Measurements from ENCODE around the gene C19orf67.
"Not testable (repeated sequence)": the region's sequence is repeated elsewhere in the genome, so short reads cannot be mapped to it uniquely, and the experiment has no call there.

Gene C19orf67

DNA sequence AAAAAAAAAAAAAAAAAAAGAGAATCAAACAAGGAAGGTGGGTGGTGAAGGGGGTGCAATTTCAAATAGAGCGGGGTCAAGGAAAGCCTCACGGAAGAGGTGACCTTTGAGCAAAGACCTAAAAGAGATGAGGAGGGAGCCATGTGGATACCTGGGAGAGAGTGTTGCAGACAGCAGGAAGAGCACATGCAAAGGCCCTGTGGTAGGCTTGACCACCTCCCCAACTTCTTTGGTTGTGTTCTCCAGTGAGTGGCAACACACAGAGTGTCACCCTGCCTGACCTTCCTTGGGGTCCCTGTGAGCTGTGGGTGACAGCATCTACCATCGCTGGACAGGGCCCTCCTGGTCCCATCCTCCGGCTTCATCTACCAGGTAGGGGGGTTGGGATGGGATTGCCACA lies 35.1 kb downstream of the C19orf67 start:
- Histone ChIP-seq H3K4me3 (ENCODE audit: low read depth, low read length) (no peak overlapping the region), H2AFZ (no peak overlapping the region), H3K79me2 (no peaks in the 10 kb centered on the region), H3K9me3 (ENCODE audit: control insufficient read depth, low read length) (no peaks in the 10 kb centered on the region), H3K9ac (no peak overlapping the region), H3K36me3 (ENCODE audit: control insufficient read depth, insufficient read depth, low read length) (no peaks in the 10 kb centered on the region), H3K4me2 (ENCODE audit: low read length) (no peak overlapping the region), H3K4me1 (no peaks in the 10 kb centered on the region), H3K27me3 (ENCODE audit: control insufficient read depth, insufficient read depth, low read length) (no peaks in the 10 kb centered on the region), H3K27ac (no peak overlapping the region)
- TF ChIP-seq, protein P1, sequence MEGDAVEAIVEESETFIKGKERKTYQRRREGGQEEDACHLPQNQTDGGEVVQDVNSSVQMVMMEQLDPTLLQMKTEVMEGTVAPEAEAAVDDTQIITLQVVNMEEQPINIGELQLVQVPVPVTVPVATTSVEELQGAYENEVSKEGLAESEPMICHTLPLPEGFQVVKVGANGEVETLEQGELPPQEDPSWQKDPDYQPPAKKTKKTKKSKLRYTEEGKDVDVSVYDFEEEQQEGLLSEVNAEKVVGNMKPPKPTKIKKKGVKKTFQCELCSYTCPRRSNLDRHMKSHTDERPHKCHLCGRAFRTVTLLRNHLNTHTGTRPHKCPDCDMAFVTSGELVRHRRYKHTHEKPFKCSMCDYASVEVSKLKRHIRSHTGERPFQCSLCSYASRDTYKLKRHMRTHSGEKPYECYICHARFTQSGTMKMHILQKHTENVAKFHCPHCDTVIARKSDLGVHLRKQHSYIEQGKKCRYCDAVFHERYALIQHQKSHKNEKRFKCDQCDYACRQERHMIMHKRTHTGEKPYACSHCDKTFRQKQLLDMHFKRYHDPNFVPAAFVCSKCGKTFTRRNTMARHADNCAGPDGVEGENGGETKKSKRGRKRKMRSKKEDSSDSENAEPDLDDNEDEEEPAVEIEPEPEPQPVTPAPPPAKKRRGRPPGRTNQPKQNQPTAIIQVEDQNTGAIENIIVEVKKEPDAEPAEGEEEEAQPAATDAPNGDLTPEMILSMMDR (IDR thresholded peaks at IDR 0.05) = no peak

DNA sequence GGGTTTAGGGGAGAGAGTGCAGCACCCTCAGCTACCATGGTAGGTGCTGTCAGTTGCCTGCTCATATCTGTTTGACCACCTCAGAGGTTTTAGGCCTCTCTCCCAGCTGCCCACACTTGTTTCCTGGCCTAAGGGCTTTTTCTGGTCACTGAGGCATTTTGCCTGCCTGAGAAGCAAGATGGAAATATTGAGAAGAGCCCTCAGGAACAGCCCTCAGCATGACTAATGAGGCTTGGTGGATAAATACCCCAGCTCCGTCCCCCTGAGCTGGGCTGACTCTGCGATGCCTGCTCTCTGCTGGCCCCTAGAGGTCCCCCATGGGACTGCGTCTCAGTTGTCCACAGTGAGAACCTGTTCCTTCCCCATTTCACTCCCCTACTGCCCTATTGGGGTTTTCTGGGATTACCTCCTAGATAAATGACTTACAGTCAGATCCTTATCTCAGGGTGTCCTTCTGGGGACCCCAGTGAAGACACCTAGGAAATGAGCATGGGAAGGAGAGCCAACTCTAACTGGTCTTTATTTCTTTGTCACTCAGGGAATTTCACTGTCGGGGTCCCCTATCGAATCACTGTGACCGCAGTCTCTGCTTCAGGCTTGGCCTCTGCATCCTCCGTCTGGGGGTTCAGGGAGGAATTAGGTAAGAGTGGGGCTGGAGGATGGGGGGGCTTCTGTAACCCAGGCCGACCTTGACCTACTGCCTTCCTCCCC lies 37.0 kb downstream of the C19orf67 start:
- Histone ChIP-seq H3K9me3 (ENCODE audit: control insufficient read depth, low read length) (no peaks in the 10 kb centered on the region), H3K4me1 (no peaks in the 10 kb centered on the region), H2AFZ (no peak overlapping the region), H3K79me2 (no peaks in the 10 kb centered on the region), H3K4me2 (ENCODE audit: low read length) (no peak overlapping the region), H3K27me3 (ENCODE audit: control insufficient read depth, insufficient read depth, low read length) (no peaks in the 10 kb centered on the region), H3K27ac (no peak overlapping the region), H3K9ac (no peak overlapping the region), H3K36me3 (ENCODE audit: control insufficient read depth, insufficient read depth, low read length) (no peaks in the 10 kb centered on the region), H3K4me3 (ENCODE audit: low read depth, low read length) (no peak overlapping the region)
- TF ChIP-seq, protein P1 (IDR thresholded peaks at IDR 0.05) = peak; percentile 67

DNA sequence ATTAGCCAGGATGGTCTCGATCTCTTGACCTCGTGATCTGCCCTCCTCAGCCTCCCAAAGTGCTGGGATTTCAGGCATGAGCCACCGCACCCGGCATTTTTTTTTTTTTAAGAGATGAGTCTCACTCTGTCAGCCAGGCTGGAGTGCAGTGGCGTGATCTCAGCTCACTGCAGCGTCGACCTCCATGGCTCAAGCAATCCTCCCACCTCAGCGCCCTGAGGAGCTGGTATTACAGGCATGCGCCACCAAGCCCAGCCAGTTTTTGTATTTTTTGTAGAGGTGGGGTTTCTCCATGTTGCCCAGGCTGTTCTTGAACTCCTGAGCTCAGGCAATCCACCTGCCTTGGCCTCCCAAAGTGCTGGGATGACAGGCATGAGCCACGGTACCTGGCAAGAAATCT lies 37.7 kb downstream of the C19orf67 start:
- H3K27ac ChIP-seq; H3K36me3 ChIP-seq (ENCODE audit: control insufficient read depth, insufficient read depth, low read length); H3K79me2 ChIP-seq; H3K27me3 ChIP-seq (ENCODE audit: control insufficient read depth, insufficient read depth, low read length); H3K9me3 ChIP-seq (ENCODE audit: control insufficient read depth, low read length); H3K4me1 ChIP-seq; H3K4me2 ChIP-seq (ENCODE audit: low read length); H2AFZ ChIP-seq; H3K9ac ChIP-seq; H3K4me3 ChIP-seq (ENCODE audit: low read depth, low read length): not testable (repeated sequence)

DNA sequence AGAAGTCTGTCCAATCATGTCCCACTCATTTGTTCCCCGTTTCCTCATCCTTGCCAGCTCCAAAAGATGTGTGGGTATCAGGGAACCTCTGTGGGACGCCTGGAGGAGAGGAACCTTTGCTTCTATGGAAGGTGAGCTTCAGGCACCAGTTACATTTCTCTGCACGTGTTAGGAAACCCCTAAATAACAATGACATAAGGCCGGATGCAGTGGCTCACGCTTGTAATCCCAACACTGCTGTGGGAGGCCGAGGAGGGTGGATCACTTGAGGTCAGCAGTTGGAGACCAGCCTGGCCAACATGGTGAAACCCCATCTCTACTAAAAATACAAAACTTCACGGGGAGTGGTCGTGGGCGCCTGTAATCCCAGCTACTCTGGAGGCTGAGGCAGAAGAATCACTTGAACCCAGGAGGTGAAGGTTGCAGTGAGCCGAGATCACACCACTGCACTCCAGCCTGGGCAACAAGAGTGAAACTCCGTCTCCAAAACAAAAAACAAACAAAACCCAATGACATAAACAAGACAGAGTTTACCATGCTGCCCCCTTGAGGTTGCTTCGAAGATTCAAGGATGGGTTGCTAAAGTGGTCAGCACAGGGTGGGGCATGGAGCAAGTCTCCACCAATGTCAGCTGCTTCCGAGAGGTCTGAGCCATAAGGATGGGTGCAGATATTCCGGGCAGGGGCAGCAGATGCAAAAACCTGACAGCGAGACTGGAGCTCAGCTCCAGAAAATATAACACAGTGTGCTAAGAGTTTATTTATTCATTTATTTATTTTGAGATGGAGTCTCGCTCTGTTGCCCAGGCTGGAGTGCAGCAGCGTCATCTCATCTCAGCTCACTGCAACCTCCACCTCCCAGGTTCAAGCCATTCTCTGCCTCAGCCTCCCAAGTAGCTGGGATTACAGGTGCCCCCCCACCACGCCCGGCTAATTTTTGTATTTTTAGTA lies 42.6 kb downstream of the C19orf67 start:
- H3K9ac ChIP-seq, H3K4me1 ChIP-seq: not testable (repeated sequence)
- peak overlapping the region; percentile 6 for H3K27ac ChIP-seq

DNA sequence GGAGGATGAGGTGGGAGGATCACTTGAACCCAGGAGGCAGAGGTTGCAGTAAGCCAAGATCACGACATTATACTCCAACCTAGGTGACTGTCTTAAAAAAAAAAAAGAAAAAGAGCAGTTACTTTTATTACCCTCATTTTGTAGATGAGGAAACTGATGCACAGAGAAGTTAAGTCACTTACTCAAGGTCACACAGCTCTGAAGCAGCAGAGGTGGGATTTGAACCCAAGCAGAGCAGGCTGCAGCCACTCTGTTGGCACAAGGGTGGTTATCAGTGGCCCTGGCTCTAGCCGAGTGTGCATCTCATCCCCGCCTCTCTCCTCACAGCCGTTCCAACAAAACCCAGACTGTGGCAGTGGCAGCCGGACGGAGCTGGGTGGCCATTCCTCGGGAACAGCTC lies 46.4 kb downstream of the C19orf67 start:
- no peaks in the 10 kb centered on the region for H3K79me2 ChIP-seq
- H3K36me3 ChIP-seq (ENCODE audit: control insufficient read depth, insufficient read depth, low read length) = no peaks in the 10 kb centered on the region
- no peak overlapping the region for H3K4me3 ChIP-seq (ENCODE audit: low read depth, low read length)
- no peak overlapping the region for H3K27ac ChIP-seq
- no peaks in the 10 kb centered on the region for H3K9me3 ChIP-seq (ENCODE audit: control insufficient read depth, low read length)
- H3K27me3 ChIP-seq (ENCODE audit: control insufficient read depth, insufficient read depth, low read length) = no peaks in the 10 kb centered on the region
- TF ChIP-seq, protein P1 (IDR thresholded peaks at IDR 0.05) = no peak
- no peak overlapping the region for H2AFZ ChIP-seq
- no peak overlapping the region for H3K4me2 ChIP-seq (ENCODE audit: low read length)
- no peaks in the 10 kb centered on the region for H3K4me1 ChIP-seq
- H3K9ac ChIP-seq = no peak overlapping the region

More for the DNA sequence above, 42.6 kb downstream of the C19orf67 start:
- not testable (repeated sequence) for H3K4me2 ChIP-seq (ENCODE audit: low read length); H3K9me3 ChIP-seq (ENCODE audit: control insufficient read depth, low read length); H3K79me2 ChIP-seq; H3K36me3 ChIP-seq (ENCODE audit: control insufficient read depth, insufficient read depth, low read length); H3K27me3 ChIP-seq (ENCODE audit: control insufficient read depth, insufficient read depth, low read length)
- Histone ChIP-seq H3K4me3 (ENCODE audit: low read depth, low read length) (peak overlapping the region; percentile 16), H2AFZ (peak overlapping the region; percentile 10)
- TF ChIP-seq, protein P1 (IDR thresholded peaks at IDR 0.05) = peak; percentile 67
